ENCODE measurements around the gene ZMYND12.

- TF ChIP-seq CTCF (conservative IDR thresholded peaks at IDR 0.05; ENCODE audit: low read depth, low read length) (no peak), EZH2 (IDR thresholded peaks at IDR 0.05; ENCODE audit: borderline replicate concordance, low read depth, low read length, poor library complexity, severe bottlenecking) (no peak)
These were observed 15.9 kb downstream of the ZMYND12 start for GRCh38 chr1:42439940-42440339.

Data from A673 (cell line).